Smooth muscle cell of the brain vasculature (primary cell): ENCODE measurements around the gene BLVRB.
A peak's percentile ranks its signal among the peaks of the same experiment; 100 is the strongest.

Source experiments
- DNase-seq: peaks from one replicate; pipeline ENCODE4 v3.0.0-alpha.2; 2012; ENCODE audit warnings: low read depth, low spot score

The BLVRB gene

DNA sequence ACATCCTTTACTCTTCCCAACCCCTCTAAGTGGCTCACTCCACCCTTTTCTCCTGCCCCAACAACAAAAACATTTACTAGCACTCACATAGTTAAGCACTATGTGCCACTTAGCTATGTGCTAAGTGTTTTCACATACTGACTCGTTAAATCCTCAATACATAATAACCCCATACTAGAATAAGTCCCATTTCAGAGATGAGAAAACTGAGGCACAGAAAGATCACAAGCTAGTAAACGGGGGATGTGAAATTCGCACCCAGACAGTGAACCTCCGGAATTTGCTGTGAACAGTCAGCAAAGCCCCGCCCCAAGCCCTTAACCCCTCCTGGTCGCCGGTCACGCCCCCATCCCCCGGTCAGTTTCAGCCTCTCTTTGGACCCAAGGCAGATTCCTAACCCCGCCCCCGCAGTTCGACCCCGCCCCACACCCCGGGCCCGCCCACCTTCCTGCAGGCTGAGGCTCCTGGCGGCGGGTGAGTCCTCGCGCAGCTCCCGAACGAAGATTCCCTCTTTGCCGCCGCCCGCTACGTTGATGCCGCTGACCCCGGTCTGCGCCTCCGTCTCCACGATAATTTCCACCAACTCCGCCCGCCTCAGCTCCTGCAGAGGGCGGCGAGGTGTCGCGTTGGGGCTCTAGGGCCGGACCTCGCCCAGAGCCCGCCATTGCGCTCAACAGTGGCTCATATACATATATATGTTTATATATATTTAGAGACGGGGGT, 62.1 kb downstream of the BLVRB start:
- DNase-seq: peak; percentile 74

DNA sequence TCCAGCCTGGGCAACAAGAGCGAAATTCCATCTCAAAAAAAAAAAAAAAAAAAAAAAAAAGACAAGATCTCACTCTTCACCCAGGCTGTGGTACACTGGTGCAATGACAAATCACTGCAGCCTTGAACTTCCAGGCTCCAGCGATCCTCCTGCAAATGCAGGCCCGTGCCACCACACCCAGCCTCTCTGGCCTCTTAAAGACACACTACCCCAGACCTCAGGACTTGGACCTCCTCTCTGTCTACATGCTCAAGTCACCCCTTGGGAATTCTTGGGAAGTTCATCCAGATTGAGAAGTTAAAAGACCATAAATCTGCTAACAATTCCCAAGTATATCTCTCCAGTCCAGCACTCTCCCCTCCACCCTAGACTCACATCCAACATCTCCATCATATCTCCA, 65.0 kb downstream of the BLVRB start:
- DNase-seq: no peak

DNA sequence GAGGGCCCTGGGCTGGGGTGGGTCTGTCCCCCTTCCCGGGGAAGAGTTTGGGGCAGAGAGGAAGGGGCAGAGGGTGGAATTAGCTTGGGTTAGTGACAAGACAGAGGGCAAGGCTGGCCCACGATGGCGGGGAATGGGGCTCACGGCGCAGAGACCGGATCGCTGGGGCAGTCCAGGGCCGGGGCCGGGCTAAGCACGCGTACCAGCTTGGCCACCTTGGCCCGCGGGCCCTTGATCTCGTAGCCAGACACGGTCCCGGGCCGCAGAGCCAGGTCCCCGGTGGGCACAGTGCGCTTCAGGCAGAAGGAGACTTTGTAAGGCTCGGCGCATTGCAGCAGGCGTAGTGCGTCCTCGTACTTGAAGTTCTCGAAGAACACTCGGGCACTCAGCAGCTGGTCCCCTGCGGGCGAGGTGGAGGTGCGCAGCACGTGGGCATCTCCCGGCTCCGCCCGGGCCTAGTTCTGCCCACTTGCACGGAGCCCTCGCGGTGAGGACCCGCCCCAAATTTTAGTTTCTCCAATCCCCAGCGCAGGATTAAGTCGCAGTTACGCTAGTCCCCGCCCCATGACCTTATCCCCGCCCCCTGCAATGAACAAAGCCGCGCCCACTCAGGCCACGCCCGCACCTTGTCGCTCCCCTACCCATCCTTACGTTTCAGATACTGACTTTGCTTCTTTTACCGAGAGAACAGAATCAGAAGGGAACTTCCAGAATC, 67.0 kb downstream of the BLVRB start:
- DNase-seq: no peak
